ENCODE data around the gene TCP10L.

Gene TCP10L

GRCh38 chr21:32558106-32558505 is 27.2 kb downstream of the TCP10L start:
- DNase-seq (ENCODE audit: low read depth), result no peak
- TF ChIP-seq, protein P1, sequence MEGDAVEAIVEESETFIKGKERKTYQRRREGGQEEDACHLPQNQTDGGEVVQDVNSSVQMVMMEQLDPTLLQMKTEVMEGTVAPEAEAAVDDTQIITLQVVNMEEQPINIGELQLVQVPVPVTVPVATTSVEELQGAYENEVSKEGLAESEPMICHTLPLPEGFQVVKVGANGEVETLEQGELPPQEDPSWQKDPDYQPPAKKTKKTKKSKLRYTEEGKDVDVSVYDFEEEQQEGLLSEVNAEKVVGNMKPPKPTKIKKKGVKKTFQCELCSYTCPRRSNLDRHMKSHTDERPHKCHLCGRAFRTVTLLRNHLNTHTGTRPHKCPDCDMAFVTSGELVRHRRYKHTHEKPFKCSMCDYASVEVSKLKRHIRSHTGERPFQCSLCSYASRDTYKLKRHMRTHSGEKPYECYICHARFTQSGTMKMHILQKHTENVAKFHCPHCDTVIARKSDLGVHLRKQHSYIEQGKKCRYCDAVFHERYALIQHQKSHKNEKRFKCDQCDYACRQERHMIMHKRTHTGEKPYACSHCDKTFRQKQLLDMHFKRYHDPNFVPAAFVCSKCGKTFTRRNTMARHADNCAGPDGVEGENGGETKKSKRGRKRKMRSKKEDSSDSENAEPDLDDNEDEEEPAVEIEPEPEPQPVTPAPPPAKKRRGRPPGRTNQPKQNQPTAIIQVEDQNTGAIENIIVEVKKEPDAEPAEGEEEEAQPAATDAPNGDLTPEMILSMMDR (IDR thresholded peaks at IDR 0.05; ENCODE audit: insufficient read depth, low read depth, low read length, missing control alignments), result no peak
- no peak overlapping the region for H3K4me3 ChIP-seq (ENCODE audit: low read depth, low read length)

DNA sequence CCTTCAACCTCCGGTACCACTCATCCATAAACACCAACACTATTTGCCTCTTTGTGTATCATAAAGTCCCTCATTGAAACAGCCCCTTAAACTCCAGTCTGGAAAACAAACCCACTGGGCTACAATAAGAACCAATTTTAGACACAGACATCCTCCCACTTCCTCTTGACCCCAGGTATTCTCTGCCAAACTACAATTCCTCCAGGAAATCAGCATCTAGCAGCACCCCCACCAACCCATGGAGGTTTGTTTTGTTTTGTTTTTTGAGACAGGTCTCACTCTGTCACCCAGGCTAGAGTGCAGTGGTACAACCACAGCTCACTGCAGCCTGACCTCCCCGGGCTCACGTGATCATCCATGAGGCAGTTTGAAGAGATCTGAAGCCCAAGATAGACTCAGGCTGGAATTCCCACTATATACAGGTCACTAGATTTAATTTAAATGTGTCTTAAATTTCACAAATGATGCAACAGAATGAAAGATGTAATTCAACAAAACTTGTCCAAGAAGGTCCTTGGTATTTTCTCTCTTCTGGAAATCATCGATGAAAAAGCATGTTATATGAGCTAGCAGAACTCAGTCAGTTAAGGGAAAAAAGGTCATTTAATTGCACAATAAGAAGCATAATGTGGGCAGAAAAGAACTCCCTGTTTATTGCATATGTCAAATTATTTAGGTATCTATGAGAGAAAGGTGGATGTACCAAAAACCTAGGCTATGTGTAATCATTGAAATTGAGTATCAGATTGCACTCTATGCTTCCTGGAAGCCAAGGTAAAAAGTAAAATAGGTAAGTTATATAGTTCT is 30.3 kb downstream of the TCP10L start:
- H3K4me3 ChIP-seq (ENCODE audit: low read depth, low read length), result no peak overlapping the region
- TF ChIP-seq, protein P1 (IDR thresholded peaks at IDR 0.05; ENCODE audit: insufficient read depth, low read depth, low read length, missing control alignments), result no peak
- no peak for DNase-seq (ENCODE audit: low read depth)

DNA sequence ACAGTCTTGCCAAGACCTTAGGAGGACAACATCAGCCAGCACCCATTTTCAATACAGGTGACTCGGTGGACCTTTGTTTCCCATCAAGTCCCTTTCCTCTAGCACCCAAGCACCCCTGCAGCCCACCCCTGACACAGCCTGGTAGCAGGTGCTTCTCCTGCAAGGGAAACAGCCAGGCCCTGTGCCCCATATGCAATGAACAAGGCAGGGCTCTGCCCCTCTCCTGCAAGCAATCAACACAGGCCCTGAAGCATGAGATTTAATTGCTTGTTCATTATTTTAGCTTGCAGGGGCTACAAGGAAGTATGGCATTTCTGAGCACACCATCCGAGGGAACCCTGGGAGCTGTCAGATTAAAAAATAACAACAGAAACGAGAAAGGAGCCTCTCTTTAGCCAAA is 35.4 kb downstream of the TCP10L start:
- TF ChIP-seq, protein P1 (IDR thresholded peaks at IDR 0.05; ENCODE audit: insufficient read depth, low read depth, low read length, missing control alignments), result no peak
- H3K4me3 ChIP-seq (ENCODE audit: low read depth, low read length), result no peak overlapping the region
- no peak for DNase-seq (ENCODE audit: low read depth)

- H3K4me3 ChIP-seq (ENCODE audit: low read depth, low read length), result no peak overlapping the region
- TF ChIP-seq, protein P1 (IDR thresholded peaks at IDR 0.05; ENCODE audit: insufficient read depth, low read depth, low read length, missing control alignments), result no peak
- DNase-seq (ENCODE audit: low read depth), result no peak
Observed at GRCh38 chr21:32549440-32549839, 35.9 kb downstream of the TCP10L start.

GRCh38 chr21:32548978-32549377 is 36.3 kb downstream of the TCP10L start:
- TF ChIP-seq, protein P1 (IDR thresholded peaks at IDR 0.05; ENCODE audit: insufficient read depth, low read depth, low read length, missing control alignments), result no peak
- DNase-seq (ENCODE audit: low read depth), result no peak
- H3K4me3 ChIP-seq (ENCODE audit: low read depth, low read length), result no peak overlapping the region

GRCh38 chr21:32547018-32547417 is 38.3 kb downstream of the TCP10L start:
- DNase-seq (ENCODE audit: low read depth), result no peak
- H3K4me3 ChIP-seq (ENCODE audit: low read depth, low read length), result no peak overlapping the region
- TF ChIP-seq, protein P1 (IDR thresholded peaks at IDR 0.05; ENCODE audit: insufficient read depth, low read depth, low read length, missing control alignments), result no peak
